Effector memory CD4-positive, alpha-beta T cell (primary cell): ENCODE results near the gene LINC00237.

ENCODE experiments used
- DNase-seq, 3 donors: peaks; one replicate each; pipeline ENCODE4 v3.0.0-alpha.2; 2020
- H3K27ac ChIP-seq: 2 replicates; pipeline ENCODE4 v1.7.0; 2013; ENCODE audit warnings: mild to moderate bottlenecking, low read length, moderate library complexity; ENCODE audit not compliant: insufficient read depth, poor library complexity, severe bottlenecking
- H3K27me3 ChIP-seq: replicated peaks from 2 replicates; pipeline ENCODE4 v1.7.0; 2013; ENCODE audit warnings: mild to moderate bottlenecking, low read length; ENCODE audit not compliant: insufficient read depth, control insufficient read depth, poor library complexity, severe bottlenecking
- H3K36me3 ChIP-seq: 2 replicates; pipeline ENCODE4 v1.7.0; 2013; ENCODE audit warnings: mild to moderate bottlenecking, low read length, moderate library complexity; ENCODE audit not compliant: control insufficient read depth, insufficient read depth
- H3K4me1 ChIP-seq: 2 replicates; pipeline ENCODE4 v1.7.0; 2013; ENCODE audit warnings: low read length, mild to moderate bottlenecking; ENCODE audit not compliant: control insufficient read depth, insufficient read depth, poor library complexity, severe bottlenecking
- H3K4me3 ChIP-seq: 2 replicates; pipeline ENCODE4 v1.7.0; 2013; ENCODE audit warnings: low read length, low read depth, mild to moderate bottlenecking; ENCODE audit not compliant: insufficient read depth, poor library complexity, severe bottlenecking
- H3K9me3 ChIP-seq: 2 replicates; pipeline ENCODE4 v1.7.0; 2013; ENCODE audit warnings: mild to moderate bottlenecking, low read length, moderate library complexity; ENCODE audit not compliant: control insufficient read depth

The LINC00237 gene

GRCh38 chr20:21099751-21100577 lies 6.2 kb downstream of the LINC00237 start:
- H3K27ac ChIP-seq = no peak overlapping the region
- peak overlapping the region; percentile 56 for H3K4me3 ChIP-seq
- peaks cover 36% of the 10 kb centered on the region for H3K4me1 ChIP-seq
- H3K9me3 ChIP-seq = no peaks in the 10 kb centered on the region
- DNase-seq = peak; percentile 13 to 34 (median 28)
- H3K36me3 ChIP-seq = no peaks in the 10 kb centered on the region
- H3K27me3 ChIP-seq = peaks cover 74% of the 10 kb centered on the region

- no peak for DNase-seq
- peaks cover 12% of the 10 kb centered on the region for H3K4me1 ChIP-seq
- H3K36me3 ChIP-seq = no peaks in the 10 kb centered on the region
- H3K4me3 ChIP-seq = no peak overlapping the region
- no peaks in the 10 kb centered on the region for H3K9me3 ChIP-seq
- H3K27ac ChIP-seq = no peak overlapping the region
- H3K27me3 ChIP-seq = peaks cover 45% of the 10 kb centered on the region
Observed at GRCh38 chr20:21096321-21097043, 9.7 kb downstream of the LINC00237 start.

GRCh38 chr20:21092806-21093205 lies 13.4 kb downstream of the LINC00237 start:
- H3K4me1 ChIP-seq = no peaks in the 10 kb centered on the region
- H3K4me3 ChIP-seq = no peak overlapping the region
- DNase-seq = no peak
- H3K27ac ChIP-seq = no peak overlapping the region
- no peaks in the 10 kb centered on the region for H3K9me3 ChIP-seq
- no peaks in the 10 kb centered on the region for H3K36me3 ChIP-seq
- H3K27me3 ChIP-seq = peaks cover 20% of the 10 kb centered on the region

- Histone ChIP-seq H3K9me3 (no peaks in the 10 kb centered on the region), H3K4me3 (no peak overlapping the region), H3K27me3 (peaks cover 14% of the 10 kb centered on the region), H3K27ac (no peak overlapping the region), H3K36me3 (no peaks in the 10 kb centered on the region), H3K4me1 (no peaks in the 10 kb centered on the region)
- DNase-seq = no peak
Observed at GRCh38 chr20:21090721-21091120, 15.4 kb downstream of the LINC00237 start.

- no peaks in the 10 kb centered on the region for H3K4me1 ChIP-seq
- H3K27me3 ChIP-seq = peaks cover 14% of the 10 kb centered on the region
- no peaks in the 10 kb centered on the region for H3K9me3 ChIP-seq
- H3K36me3 ChIP-seq = no peaks in the 10 kb centered on the region
- no peak for DNase-seq
- no peak overlapping the region for H3K4me3 ChIP-seq
- H3K27ac ChIP-seq = no peak overlapping the region
Observed at GRCh38 chr20:21090111-21090618, 16.0 kb downstream of the LINC00237 start.

- no peak for DNase-seq
- Histone ChIP-seq H3K27ac (no peak overlapping the region), H3K27me3 (peaks cover 14% of the 10 kb centered on the region), H3K4me1 (no peaks in the 10 kb centered on the region), H3K9me3 (no peaks in the 10 kb centered on the region), H3K36me3 (no peaks in the 10 kb centered on the region), H3K4me3 (no peak overlapping the region)
Observed at GRCh38 chr20:21089391-21089790, 16.8 kb downstream of the LINC00237 start.

GRCh38 chr20:21087862-21088540 lies 18.2 kb downstream of the LINC00237 start:
- Histone ChIP-seq H3K27me3 (peaks cover 14% of the 10 kb centered on the region), H3K27ac (no peak overlapping the region), H3K36me3 (no peaks in the 10 kb centered on the region), H3K4me1 (no peaks in the 10 kb centered on the region), H3K4me3 (no peak overlapping the region), H3K9me3 (no peaks in the 10 kb centered on the region)
- no peak for DNase-seq

GRCh38 chr20:21083825-21084325 lies 22.3 kb downstream of the LINC00237 start:
- no peaks in the 10 kb centered on the region for H3K9me3 ChIP-seq
- no peaks in the 10 kb centered on the region for H3K36me3 ChIP-seq
- H3K27me3 ChIP-seq = peaks cover 3% of the 10 kb centered on the region
- no peaks in the 10 kb centered on the region for H3K4me1 ChIP-seq
- DNase-seq = no peak
- H3K4me3 ChIP-seq = no peak overlapping the region
- H3K27ac ChIP-seq = no peak overlapping the region

DNA sequence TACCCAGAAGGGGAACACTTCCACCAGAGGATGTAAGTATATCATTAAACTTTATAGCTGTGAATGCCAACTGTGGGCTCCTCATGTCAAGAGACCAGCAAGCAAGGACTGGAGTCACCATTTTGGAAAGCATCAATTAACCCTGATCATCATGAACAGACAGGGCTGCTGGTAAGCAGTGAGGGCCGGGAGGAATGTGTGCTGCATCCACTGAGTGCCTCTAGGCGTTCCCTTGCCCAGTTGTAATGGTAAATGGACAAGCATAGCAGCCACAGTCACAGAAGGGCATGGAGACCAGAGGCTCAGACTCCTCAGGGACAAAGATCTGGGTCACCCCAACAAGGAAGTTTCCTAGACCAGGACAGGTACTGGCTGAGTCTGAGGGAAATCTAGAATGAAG lies 23.6 kb downstream of the LINC00237 start:
- Histone ChIP-seq H3K27ac (no peak overlapping the region), H3K27me3 (peaks cover 3% of the 10 kb centered on the region), H3K4me3 (no peak overlapping the region), H3K9me3 (no peaks in the 10 kb centered on the region), H3K4me1 (no peaks in the 10 kb centered on the region), H3K36me3 (no peaks in the 10 kb centered on the region)
- no peak for DNase-seq
